Mesenchymal stem cell (in vitro differentiated cells and primary cell): ENCODE data around the gene SHH.

Experiments used
- DNase-seq: peaks from one replicate; pipeline ENCODE4 v3.0.0-alpha.2; 2013
- H2AFZ ChIP-seq: one replicate; pipeline ENCODE4 v1.6.1; 2013; ENCODE audit warnings: low read depth, mild to moderate bottlenecking, control low read depth, inconsistent platforms, low read length, moderate library complexity
- H2AK5ac ChIP-seq: 2 replicates; pipeline ENCODE4 v1.6.1; 2013; ENCODE audit warnings: low read length, moderate library complexity, mild to moderate bottlenecking, inconsistent platforms; ENCODE audit not compliant: severe bottlenecking
- H2BK120ac ChIP-seq: one replicate; pipeline ENCODE4 v1.6.1; 2013; ENCODE audit warnings: low read depth, mild to moderate bottlenecking, inconsistent platforms, low read length, moderate library complexity
- H2BK12ac ChIP-seq, 2 experiments: one replicate each; pipeline ENCODE4 v1.6.1; 2013; ENCODE audit warnings: inconsistent platforms in 2 of 2, low read length in 2 of 2, mild to moderate bottlenecking in 2 of 2, moderate library complexity in 2 of 2, control low read depth in 1 of 2
- H2BK15ac ChIP-seq: one replicate; pipeline ENCODE4 v1.6.1; 2013; ENCODE audit warnings: mild to moderate bottlenecking, low read depth, inconsistent platforms; ENCODE audit not compliant: poor library complexity, severe bottlenecking
- H2BK5ac ChIP-seq: 2 replicates; pipeline ENCODE4 v1.6.1; 2013; ENCODE audit warnings: low read depth, mild to moderate bottlenecking, low read length, control low read depth, inconsistent platforms; ENCODE audit not compliant: poor library complexity, severe bottlenecking
- H3K14ac ChIP-seq, 2 experiments: one replicate each; pipeline ENCODE4 v1.6.1; 2013; ENCODE audit warnings: inconsistent platforms in 2 of 2, low read length in 2 of 2, control low read depth in 1 of 2, mild to moderate bottlenecking in 1 of 2, moderate library complexity in 1 of 2
- H3K18ac ChIP-seq, 2 experiments: one replicate each; pipeline ENCODE4 v1.6.1; 2013; ENCODE audit warnings: inconsistent platforms in 2 of 2, low read length in 2 of 2, control low read depth in 1 of 2, low read depth in 1 of 2, mild to moderate bottlenecking in 1 of 2
- H3K23ac ChIP-seq, 2 experiments: one replicate each; pipeline ENCODE4 v1.6.1; 2013; ENCODE audit warnings: inconsistent platforms in 2 of 2, low read length in 2 of 2, mild to moderate bottlenecking in 2 of 2, moderate library complexity in 2 of 2, control low read depth in 1 of 2
- H3K27ac ChIP-seq: 2 replicates; pipeline ENCODE4 v1.5.1; 2013; ENCODE audit warnings: mild to moderate bottlenecking, moderate library complexity, low read length, control low read depth, inconsistent platforms; ENCODE audit not compliant: poor library complexity, severe bottlenecking
- H3K27me3 ChIP-seq, 2 experiments: 2 replicates each; pipeline versions ENCODE4 v1.6.1 to v1.7.0; 2013; ENCODE audit warnings: low read length in 2 of 2, mild to moderate bottlenecking in 2 of 2, moderate library complexity in 2 of 2, control low read depth in 1 of 2, inconsistent platforms in 1 of 2; ENCODE audit not compliant: control insufficient read depth in 1 of 2, insufficient read depth in 1 of 2
- H3K36me3 ChIP-seq, 2 experiments: 2 replicates each; pipeline versions ENCODE4 v1.6.1 to v1.7.0; 2013; ENCODE audit warnings: low read length in 2 of 2, control low read depth in 1 of 2, inconsistent platforms in 1 of 2, low read depth in 1 of 2, mild to moderate bottlenecking in 1 of 2; ENCODE audit not compliant: insufficient read depth in 2 of 2, control insufficient read depth in 1 of 2
- H3K4ac ChIP-seq, 2 experiments: one replicate each; pipeline ENCODE4 v1.6.1; 2013; ENCODE audit warnings: inconsistent platforms in 2 of 2, low read length in 2 of 2, mild to moderate bottlenecking in 2 of 2, moderate library complexity in 2 of 2, control low read depth in 1 of 2, low read depth in 1 of 2
- H3K4me1 ChIP-seq: 2 replicates; pipeline ENCODE4 v1.6.1; 2013; ENCODE audit warnings: low read depth, low read length, control low read depth; ENCODE audit not compliant: control insufficient read depth, insufficient read depth
- H3K4me2 ChIP-seq: 2 replicates; pipeline ENCODE4 v1.6.1; 2013; ENCODE audit warnings: low read length, mild to moderate bottlenecking, inconsistent platforms; ENCODE audit not compliant: poor library complexity, severe bottlenecking
- H3K4me3 ChIP-seq, 2 experiments: 2 replicates each; pipeline versions ENCODE4 v1.5.1 to v1.7.0; 2013; ENCODE audit warnings: low read length in 2 of 2, mild to moderate bottlenecking in 2 of 2, control low read depth in 1 of 2, low read depth in 1 of 2; ENCODE audit not compliant: insufficient read depth in 1 of 2
- H3K79me1 ChIP-seq: replicated peaks from 2 replicates; pipeline ENCODE4 v1.6.1; 2013; ENCODE audit warnings: mild to moderate bottlenecking, control low read depth, low read length, inconsistent platforms; ENCODE audit not compliant: poor library complexity, severe bottlenecking
- H3K9ac ChIP-seq: 2 replicates; pipeline ENCODE4 v1.7.0; 2013; ENCODE audit warnings: mild to moderate bottlenecking, low read length, moderate library complexity
- H3K9me3 ChIP-seq: 2 replicates; pipeline ENCODE4 v1.7.0; 2013; ENCODE audit warnings: mild to moderate bottlenecking, low read length; ENCODE audit not compliant: control insufficient read depth
- H4K8ac ChIP-seq: one replicate; pipeline ENCODE4 v1.6.1; 2013; ENCODE audit warnings: inconsistent platforms, mild to moderate bottlenecking, low read length, moderate library complexity
- H4K91ac ChIP-seq: one replicate; pipeline ENCODE4 v1.6.1; 2013; ENCODE audit warnings: mild to moderate bottlenecking, low read length, inconsistent platforms
- WGBS: methylation state at CpG from one replicate; pipeline ENCODE4 v1.1.7; 2013; ENCODE audit warnings: mixed read lengths; 5-methylcytosine and 5-hydroxymethylcytosine counted together

Gene SHH

GRCh38 chr7:155807789-155808548 lies 4.3 kb downstream of the SHH start:
- H3K9me3 ChIP-seq: no peaks in the 10 kb centered on the region
- 7% methylated on average over 31 of the region's 33 CpGs for WGBS
- H2BK120ac ChIP-seq: no peak overlapping the region
- H3K9ac ChIP-seq: no peak overlapping the region
- H4K8ac ChIP-seq: no peak overlapping the region
- H3K27ac ChIP-seq: no peak overlapping the region
- no peak overlapping the region for H2AFZ ChIP-seq
- H2AK5ac ChIP-seq: no peak overlapping the region
- no peak overlapping the region for H2BK15ac ChIP-seq
- no peak for DNase-seq
- peaks cover 71% of the 10 kb centered on the region for H3K4me1 ChIP-seq
- H4K91ac ChIP-seq: no peak overlapping the region
- peak overlapping the region in 1 of 2 experiments; percentile 49 for H3K4me3 ChIP-seq
- no peaks in the 10 kb centered on the region for H3K36me3 ChIP-seq
- no peak overlapping the region for H3K18ac ChIP-seq
- H3K23ac ChIP-seq: no peak overlapping the region
- peaks cover 56 to 91% of the 10 kb centered on the region in 2 experiments for H3K27me3 ChIP-seq
- H3K79me1 ChIP-seq: no peaks in the 10 kb centered on the region
- no peak overlapping the region for H3K14ac ChIP-seq
- H2BK12ac ChIP-seq: no peak overlapping the region
- H2BK5ac ChIP-seq: peak overlapping the region; percentile 14
- peak overlapping the region; percentile 91 for H3K4me2 ChIP-seq
- no peak overlapping the region for H3K4ac ChIP-seq

DNA sequence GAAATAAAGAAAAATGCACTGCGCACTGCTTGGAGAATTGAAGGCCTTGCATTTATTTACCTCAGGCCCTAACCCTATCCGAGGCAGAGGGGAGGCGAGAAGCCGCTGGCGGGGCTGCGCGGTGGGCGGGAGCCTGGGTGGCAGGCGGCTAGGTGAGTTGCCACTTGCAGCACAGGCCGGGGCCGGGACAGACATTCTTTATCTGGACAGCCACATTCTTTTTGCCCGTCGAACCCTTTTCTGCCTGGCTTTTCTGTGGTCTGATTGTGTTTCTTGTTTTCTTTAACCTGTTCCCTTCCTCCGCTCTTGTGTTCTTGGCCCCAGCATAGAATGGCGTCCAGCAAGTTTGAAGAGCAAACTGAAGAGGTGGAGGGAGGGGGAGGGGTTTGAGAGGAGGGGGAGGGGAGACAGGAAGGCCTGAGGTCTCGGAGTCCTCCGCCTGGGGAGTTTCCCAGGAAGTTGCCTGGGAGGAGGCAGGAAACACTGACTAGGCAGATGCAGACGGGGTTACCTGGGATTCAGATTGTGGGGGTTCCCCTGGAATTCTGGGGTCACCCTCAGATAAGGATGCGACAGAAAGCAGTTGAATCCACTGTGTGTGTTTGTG lies 5.1 kb downstream of the SHH start:
- no peak for DNase-seq
- Histone ChIP-seq H2AK5ac (no peak overlapping the region), H3K4me3 (no peak overlapping the region), H2AFZ (no peak overlapping the region), H3K4ac (no peak overlapping the region), H3K4me1 (peaks cover 73% of the 10 kb centered on the region), H3K9me3 (no peaks in the 10 kb centered on the region), H4K91ac (no peak overlapping the region), H3K4me2 (no peak overlapping the region), H3K18ac (no peak overlapping the region), H3K14ac (no peak overlapping the region), H4K8ac (no peak overlapping the region), H3K27me3 (peaks cover 48 to 88% of the 10 kb centered on the region in 2 experiments), H2BK5ac (no peak overlapping the region), H3K27ac (no peak overlapping the region), H2BK15ac (no peak overlapping the region), H3K23ac (no peak overlapping the region), H3K79me1 (no peaks in the 10 kb centered on the region), H2BK120ac (no peak overlapping the region), H3K36me3 (no peaks in the 10 kb centered on the region), H3K9ac (no peak overlapping the region), H2BK12ac (no peak overlapping the region)
- WGBS: 31% methylated on average over 17 of the region's 19 CpGs

DNA sequence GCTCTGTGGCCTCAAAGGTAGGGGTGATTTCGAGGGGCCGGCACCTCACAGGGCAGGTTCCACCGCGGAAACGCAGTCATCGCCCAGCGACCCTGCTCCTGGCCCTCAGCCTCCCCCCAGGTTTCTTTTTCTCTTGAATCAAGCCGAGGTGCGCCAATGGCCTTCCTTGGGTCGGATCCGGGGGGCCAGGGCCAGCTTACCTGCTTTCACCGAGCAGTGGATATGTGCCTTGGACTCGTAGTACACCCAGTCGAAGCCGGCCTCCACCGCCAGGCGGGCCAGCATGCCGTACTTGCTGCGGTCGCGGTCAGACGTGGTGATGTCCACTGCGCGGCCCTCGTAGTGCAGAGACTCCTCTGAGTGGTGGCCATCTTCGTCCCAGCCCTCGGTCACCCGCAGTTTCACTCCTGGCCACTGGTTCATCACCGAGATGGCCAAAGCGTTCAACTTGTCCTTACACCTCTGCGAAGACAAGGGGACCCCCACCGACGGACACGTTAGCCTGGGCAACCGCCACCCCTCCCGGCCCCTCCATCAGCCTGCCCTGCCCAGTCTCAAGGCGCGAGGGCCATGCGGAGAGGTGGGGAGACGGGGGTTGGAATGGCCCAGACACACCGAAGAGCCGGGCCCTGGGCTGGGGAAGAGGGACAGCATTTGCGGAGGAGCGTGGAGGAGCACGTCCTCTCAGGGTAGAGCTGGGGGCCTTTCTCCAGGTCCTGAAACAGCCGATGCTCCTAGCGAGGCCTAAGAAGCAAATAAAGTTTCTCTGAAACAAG lies 6.0 kb downstream of the SHH start:
- no peak overlapping the region for H2AK5ac ChIP-seq
- H3K36me3 ChIP-seq: no peaks in the 10 kb centered on the region
- no peak overlapping the region for H2BK5ac ChIP-seq
- H3K4me1 ChIP-seq: peaks cover 65% of the 10 kb centered on the region
- no peak overlapping the region for H3K23ac ChIP-seq
- no peak overlapping the region for H4K91ac ChIP-seq
- H4K8ac ChIP-seq: no peak overlapping the region
- no peak overlapping the region for H3K14ac ChIP-seq
- H3K27me3 ChIP-seq: peaks cover 42 to 88% of the 10 kb centered on the region in 2 experiments
- no peak overlapping the region for H3K4me2 ChIP-seq
- H3K9ac ChIP-seq: peak overlapping the region; percentile 48
- no peak overlapping the region for H3K4ac ChIP-seq
- H3K79me1 ChIP-seq: no peaks in the 10 kb centered on the region
- H3K18ac ChIP-seq: no peak overlapping the region
- peak overlapping the region in 1 of 2 experiments; percentile 69 for H3K4me3 ChIP-seq
- DNase-seq: no peak
- H3K9me3 ChIP-seq: no peaks in the 10 kb centered on the region
- no peak overlapping the region for H2AFZ ChIP-seq
- H2BK15ac ChIP-seq: no peak overlapping the region
- 42% methylated on average over 47 of the region's 47 CpGs for WGBS
- H3K27ac ChIP-seq: no peak overlapping the region
- no peak overlapping the region for H2BK12ac ChIP-seq
- no peak overlapping the region for H2BK120ac ChIP-seq

GRCh38 chr7:155805826-155806095 lies 6.5 kb downstream of the SHH start:
- Histone ChIP-seq H3K23ac (no peak overlapping the region), H3K4ac (no peak overlapping the region), H3K9ac (peak overlapping the region; percentile 48), H3K27ac (no peak overlapping the region), H3K9me3 (no peaks in the 10 kb centered on the region), H3K79me1 (no peaks in the 10 kb centered on the region), H2AFZ (peak overlapping the region; percentile 59), H3K27me3 (peaks cover 42 to 88% of the 10 kb centered on the region in 2 experiments), H3K14ac (no peak overlapping the region), H2BK15ac (no peak overlapping the region), H2BK5ac (no peak overlapping the region), H2BK120ac (no peak overlapping the region), H3K18ac (no peak overlapping the region), H2BK12ac (no peak overlapping the region), H2AK5ac (no peak overlapping the region), H3K4me2 (peak overlapping the region; percentile 69), H3K4me1 (peaks cover 61% of the 10 kb centered on the region), H4K8ac (no peak overlapping the region), H3K36me3 (no peaks in the 10 kb centered on the region), H3K4me3 (peak overlapping the region; percentile 50 to 69), H4K91ac (no peak overlapping the region)
- DNase-seq: no peak
- 5% methylated on average over 12 of the region's 18 CpGs for WGBS
